HG02885 (cell line): ENCODE results near the gene RXRB.
"Not testable (repeated sequence)": the region's sequence is repeated elsewhere in the genome, so short reads cannot be mapped to it uniquely, and the experiment has no call there.

ENCODE experiments used
- ATAC-seq: cut with Tn5 transposase; IDR thresholded peaks from one replicate; pipeline ENCODE4 v1.9.1; 2021; ENCODE audit warnings: mild to moderate bottlenecking; ENCODE audit not compliant: unreplicated experiment, poor library complexity

RXRB gene

GRCh38 chr6:33165581-33166258 is 34.7 kb downstream of the RXRB start:
- ATAC-seq: no peak

GRCh38 chr6:33164665-33165373 is 35.6 kb downstream of the RXRB start:
- no peak for ATAC-seq

GRCh38 chr6:33164176-33164575 is 36.3 kb downstream of the RXRB start:
- ATAC-seq: no peak

- ATAC-seq: no peak
Observed at GRCh38 chr6:33163540-33163939, 36.9 kb downstream of the RXRB start.

GRCh38 chr6:33161354-33162331 is 38.8 kb downstream of the RXRB start:
- peak; percentile 71 for ATAC-seq

- no peak for ATAC-seq
Observed at GRCh38 chr6:33160728-33161344, 39.6 kb downstream of the RXRB start.

- ATAC-seq: no peak
Observed at GRCh38 chr6:33160096-33160495, 40.4 kb downstream of the RXRB start.

GRCh38 chr6:33156964-33157363 is 43.5 kb downstream of the RXRB start:
- ATAC-seq: no peak

GRCh38 chr6:33156561-33156960 is 43.9 kb downstream of the RXRB start:
- no peak for ATAC-seq

- no peak for ATAC-seq
Observed at GRCh38 chr6:33154349-33154748, 46.1 kb downstream of the RXRB start.

GRCh38 chr6:33151050-33151449 is 49.4 kb downstream of the RXRB start:
- ATAC-seq: no peak

- ATAC-seq: not testable (repeated sequence)
Observed at GRCh38 chr6:33150560-33150959, 49.9 kb downstream of the RXRB start.

GRCh38 chr6:33147807-33148666 is 52.4 kb downstream of the RXRB start:
- no peak for ATAC-seq

- ATAC-seq: no peak
Observed at GRCh38 chr6:33144373-33144772, 56.1 kb downstream of the RXRB start.
